GDM1 (cell line): Measurements from ENCODE around the gene NIPSNAP3A.

ENCODE experiments used
- DNase-seq: peaks from one replicate; lab custom pipeline; 2025; lab: John Stamatoyannopoulos, UW

NIPSNAP3A gene

DNA sequence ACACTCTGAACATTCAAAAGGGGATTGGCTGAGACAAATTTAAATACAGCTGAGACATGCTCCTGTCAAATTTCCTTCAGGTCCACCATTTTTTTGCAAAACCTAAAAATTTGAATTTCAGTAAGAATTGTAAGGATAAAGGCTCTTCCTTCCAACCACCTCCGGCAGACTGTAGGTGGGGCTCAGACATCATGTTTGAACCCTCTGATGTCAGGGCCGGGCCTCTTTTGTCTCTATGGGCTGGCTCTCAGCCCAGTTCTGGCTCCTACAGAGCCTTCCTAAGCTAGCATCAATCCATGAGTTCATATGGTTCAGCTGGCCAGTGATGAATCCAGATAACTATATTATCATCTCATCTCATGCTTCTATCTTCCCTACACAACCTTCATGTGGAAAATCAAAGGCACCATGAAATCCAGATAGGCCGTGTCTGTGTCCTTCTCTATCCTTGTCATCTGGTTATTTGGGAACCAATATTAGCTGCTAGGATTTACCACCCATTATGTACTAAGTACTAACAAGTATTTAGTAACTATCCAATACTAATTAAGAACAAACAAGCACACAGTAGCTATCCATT is 60.6 kb downstream of the NIPSNAP3A start:
- peak; percentile 25 for DNase-seq
